ENCODE measurements around the gene ZBTB7B. TPM values are rescaled to one million over a fixed set of nuclear protein-coding genes. Genes with fewer than 3 reads are reported as not detected.

The ZBTB7B gene
- total RNA-seq, 1 donor from 2014 or later = 56.6 TPM

DNA sequence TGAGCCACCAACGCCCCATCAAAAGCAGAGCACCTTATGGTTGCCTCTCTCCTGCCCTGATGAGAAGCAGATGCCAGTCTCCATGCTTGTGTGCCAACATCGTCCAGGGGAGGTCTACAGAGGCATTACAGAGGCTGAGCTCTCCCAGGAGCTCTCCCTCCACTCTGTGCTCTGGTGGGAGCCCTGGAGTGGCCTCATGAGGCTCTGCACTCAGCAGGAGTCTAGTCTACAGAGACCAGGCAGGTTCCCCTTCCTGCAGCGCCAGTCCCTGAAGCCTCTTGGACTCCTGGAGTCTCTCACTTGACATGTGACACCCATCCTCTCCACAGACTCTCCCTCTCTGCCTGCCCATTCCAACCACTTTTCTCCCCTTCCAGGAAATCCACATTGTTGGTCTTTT, 34.4 kb downstream of the ZBTB7B start:
- ChIA-PET CTCF (no interaction called here), POLR2A (no interaction called here)
- Mint-ChIP-seq H3K27me3 (peaks cover 8% of the 10 kb centered on the region), H3K4me1 (no peaks in the 10 kb centered on the region), H3K9me3 (no peaks in the 10 kb centered on the region), H3K27ac (no peak overlapping the region), H3K4me3 (no peak overlapping the region), H3K36me3 (ENCODE audit: low read depth) (no peaks in the 10 kb centered on the region)
- ATAC-seq (ENCODE audit: low read depth) (no peak), DNase-seq (no peak)
- TF ChIP-seq, protein P1, sequence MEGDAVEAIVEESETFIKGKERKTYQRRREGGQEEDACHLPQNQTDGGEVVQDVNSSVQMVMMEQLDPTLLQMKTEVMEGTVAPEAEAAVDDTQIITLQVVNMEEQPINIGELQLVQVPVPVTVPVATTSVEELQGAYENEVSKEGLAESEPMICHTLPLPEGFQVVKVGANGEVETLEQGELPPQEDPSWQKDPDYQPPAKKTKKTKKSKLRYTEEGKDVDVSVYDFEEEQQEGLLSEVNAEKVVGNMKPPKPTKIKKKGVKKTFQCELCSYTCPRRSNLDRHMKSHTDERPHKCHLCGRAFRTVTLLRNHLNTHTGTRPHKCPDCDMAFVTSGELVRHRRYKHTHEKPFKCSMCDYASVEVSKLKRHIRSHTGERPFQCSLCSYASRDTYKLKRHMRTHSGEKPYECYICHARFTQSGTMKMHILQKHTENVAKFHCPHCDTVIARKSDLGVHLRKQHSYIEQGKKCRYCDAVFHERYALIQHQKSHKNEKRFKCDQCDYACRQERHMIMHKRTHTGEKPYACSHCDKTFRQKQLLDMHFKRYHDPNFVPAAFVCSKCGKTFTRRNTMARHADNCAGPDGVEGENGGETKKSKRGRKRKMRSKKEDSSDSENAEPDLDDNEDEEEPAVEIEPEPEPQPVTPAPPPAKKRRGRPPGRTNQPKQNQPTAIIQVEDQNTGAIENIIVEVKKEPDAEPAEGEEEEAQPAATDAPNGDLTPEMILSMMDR (IDR thresholded peaks at IDR 0.05) = no peak
- intact Hi-C loops (cut with micrococcal nuclease) = no loop called here

DNA sequence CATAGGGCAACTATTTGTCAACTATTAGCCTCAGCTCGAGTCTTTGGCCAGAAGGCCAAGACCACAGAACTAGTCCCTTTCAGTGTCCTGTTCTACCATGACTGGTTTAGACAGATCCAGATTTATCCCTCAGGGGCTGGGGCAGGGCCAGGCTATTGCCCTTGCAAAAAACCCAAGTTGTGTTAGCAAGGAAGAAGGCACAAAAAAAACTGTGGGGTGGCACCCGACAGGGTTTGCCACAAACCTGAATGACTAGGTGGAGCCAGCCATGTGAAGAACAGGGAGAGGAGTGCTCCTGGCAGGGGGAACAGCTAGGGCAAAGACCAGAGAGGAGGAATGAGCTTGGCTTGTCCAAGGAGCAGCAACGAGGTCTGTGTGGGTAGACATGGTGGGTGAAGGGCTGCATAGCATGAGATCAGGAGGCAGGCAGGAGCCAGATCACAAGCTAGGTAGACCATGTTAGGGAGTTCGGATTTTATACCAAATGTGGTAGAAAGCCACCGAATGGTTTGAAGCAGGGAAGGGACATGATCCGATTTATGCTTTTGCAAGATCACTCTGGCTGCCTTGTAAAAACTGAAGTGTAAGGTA, 35.3 kb downstream of the ZBTB7B start:
- CTCF ChIA-PET = interaction anchor here (0.8 kb wide), 1 partner anchor 13 kb away, joined by 3 read pairs; the partner anchor contains the start of gene ADAM15
- POLR2A ChIA-PET = no interaction called here

DNA sequence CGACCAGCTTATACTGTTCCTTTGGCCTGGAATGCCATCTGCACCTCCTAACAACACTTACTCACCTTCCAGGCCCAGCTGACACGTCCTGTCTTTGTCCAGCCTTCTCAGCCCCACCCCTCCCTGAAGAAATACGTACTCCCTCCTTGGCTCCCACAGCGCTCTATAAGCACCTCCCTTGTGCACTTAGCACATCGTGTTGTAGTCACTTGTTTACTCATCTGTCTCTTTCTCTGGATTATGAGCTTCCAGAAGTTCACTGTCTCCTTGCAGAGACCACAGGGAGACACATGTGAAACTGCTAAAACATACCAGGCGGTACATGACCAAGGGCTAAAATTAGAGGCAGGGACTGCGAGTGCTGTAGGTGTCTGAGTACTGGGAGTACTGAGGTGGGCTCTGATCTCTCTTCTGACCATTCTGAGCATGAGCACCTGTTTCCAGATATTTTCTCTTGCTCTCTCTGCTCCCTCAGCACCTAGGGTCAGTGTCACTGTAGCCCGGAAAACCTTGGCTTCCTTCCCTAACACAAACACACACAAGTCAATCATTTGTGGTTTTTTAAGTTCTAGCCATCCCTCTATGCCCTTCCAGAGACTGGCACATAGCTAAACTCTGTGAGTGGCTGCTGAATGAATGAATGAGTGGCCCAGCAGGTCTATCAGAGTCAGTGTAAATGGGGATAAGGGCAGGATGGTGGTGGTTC, 36.2 kb downstream of the ZBTB7B start:
- CTCF ChIA-PET = interaction anchor here (0.8 to 1.5 kb wide), 2 partner anchors 12 to 23 kb away, joined by 3 to 7 read pairs; partner anchors contain the start of gene ADAM15
- no peak for ATAC-seq (ENCODE audit: low read depth)
- Mint-ChIP-seq H3K4me3 (no peak overlapping the region), H3K27ac (no peak overlapping the region), H3K36me3 (ENCODE audit: low read depth) (no peaks in the 10 kb centered on the region), H3K9me3 (no peaks in the 10 kb centered on the region), H3K4me1 (no peaks in the 10 kb centered on the region), H3K27me3 (peaks cover 8% of the 10 kb centered on the region)
- intact Hi-C loops (cut with micrococcal nuclease) = no loop called here
- POLR2A ChIA-PET = no interaction called here
- TF ChIP-seq, protein P1 (IDR thresholded peaks at IDR 0.05) = no peak
- no peak for DNase-seq

More for the DNA sequence above, 35.3 kb downstream of the ZBTB7B start:
- no peaks in the 10 kb centered on the region for H3K4me1 Mint-ChIP-seq
- H3K4me3 Mint-ChIP-seq = no peak overlapping the region
- no peaks in the 10 kb centered on the region for H3K36me3 Mint-ChIP-seq (ENCODE audit: low read depth)
- no peak overlapping the region for H3K27ac Mint-ChIP-seq
- TF ChIP-seq, protein P1 (IDR thresholded peaks at IDR 0.05) = no peak
- peaks cover 8% of the 10 kb centered on the region for H3K27me3 Mint-ChIP-seq
- intact Hi-C loops (cut with micrococcal nuclease) = no loop called here
- no peaks in the 10 kb centered on the region for H3K9me3 Mint-ChIP-seq
- no peak for ATAC-seq (ENCODE audit: low read depth)
- no peak for DNase-seq

DNA sequence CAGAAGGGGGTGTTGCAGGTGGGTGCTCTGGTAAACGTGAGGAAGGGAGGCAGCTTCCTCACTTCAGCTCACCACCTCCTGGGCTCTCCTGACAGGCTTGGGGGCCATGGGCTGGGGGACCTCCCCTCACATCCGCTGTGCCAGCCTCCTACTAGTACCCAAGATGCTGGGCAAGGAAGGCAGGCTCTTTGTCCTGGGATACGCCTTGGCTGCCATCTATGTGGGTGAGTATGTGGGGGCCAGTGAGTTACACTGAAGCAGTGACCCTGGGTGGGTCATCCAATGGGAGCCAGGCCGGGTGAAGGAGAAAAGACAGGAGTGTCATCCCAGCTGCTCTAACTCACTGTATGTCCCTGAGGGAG, 36.7 kb downstream of the ZBTB7B start:
- Mint-ChIP-seq H3K9me3 (no peaks in the 10 kb centered on the region), H3K36me3 (ENCODE audit: low read depth) (no peaks in the 10 kb centered on the region), H3K4me3 (no peak overlapping the region), H3K27ac (no peak overlapping the region), H3K4me1 (no peaks in the 10 kb centered on the region), H3K27me3 (peaks cover 8% of the 10 kb centered on the region)
- DNase-seq (no peak), ATAC-seq (ENCODE audit: low read depth) (no peak)
- ChIA-PET POLR2A (interaction anchor here (0.7 kb wide), 1 partner anchor 72 kb away, joined by 6 read pairs; no protein-coding TSS in a partner anchor), CTCF (interaction anchor here (1.5 kb wide), 1 partner anchor 22 kb away, joined by 7 read pairs; no protein-coding TSS in a partner anchor)
- TF ChIP-seq, protein P1 (IDR thresholded peaks at IDR 0.05) = no peak
- intact Hi-C loops (cut with micrococcal nuclease) = no loop called here

DNA sequence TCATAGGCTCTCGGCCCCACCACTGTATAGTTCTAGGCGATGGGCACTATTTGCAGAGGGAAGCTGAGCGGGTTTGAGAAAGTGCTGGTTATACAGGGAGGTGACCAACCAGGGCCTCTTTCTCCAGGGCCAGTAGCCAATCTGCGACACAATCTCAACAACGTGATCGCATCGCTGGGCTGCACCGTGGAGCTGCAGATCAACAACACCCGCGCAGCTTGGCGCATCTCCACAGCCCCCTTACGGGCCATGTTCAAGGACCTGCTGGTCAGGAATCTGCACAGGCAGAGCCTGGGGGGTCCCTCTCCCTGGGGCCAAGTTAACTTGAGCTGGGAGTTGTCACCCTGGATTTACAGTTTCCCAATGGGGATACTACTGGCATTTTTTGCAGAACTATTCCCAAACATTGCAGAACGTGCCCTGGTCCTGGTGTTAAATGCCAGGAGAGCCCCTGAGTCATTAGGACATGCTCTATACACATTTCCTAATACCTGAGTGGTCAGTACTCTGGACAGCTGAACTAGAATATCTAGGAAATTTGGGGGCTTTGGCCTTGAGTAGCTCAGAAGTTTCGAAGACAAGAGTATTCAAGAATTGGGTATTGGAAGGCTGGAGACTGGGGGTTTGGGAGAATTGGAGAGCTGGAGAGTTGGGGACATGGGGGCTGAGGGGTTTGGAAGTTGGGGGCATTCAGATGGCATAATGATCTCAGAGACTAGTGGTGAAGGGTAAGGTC, 37.9 kb downstream of the ZBTB7B start:
- ATAC-seq (ENCODE audit: low read depth) (no peak), DNase-seq (no peak)
- TF ChIP-seq, protein P1 (IDR thresholded peaks at IDR 0.05) = no peak
- CTCF ChIA-PET = interaction anchor here (9.6 kb wide), 1 partner anchor 20 kb away, joined by 101 read pairs; the partner anchor contains the start of gene EFNA4
- Mint-ChIP-seq H3K27me3 (peaks cover 8% of the 10 kb centered on the region), H3K9me3 (no peaks in the 10 kb centered on the region), H3K36me3 (ENCODE audit: low read depth) (no peaks in the 10 kb centered on the region), H3K4me1 (peaks cover 4% of the 10 kb centered on the region), H3K4me3 (no peak overlapping the region), H3K27ac (no peak overlapping the region)
- POLR2A ChIA-PET = interaction anchor here (0.6 kb wide), 1 partner anchor 30 kb away, joined by 3 read pairs; no protein-coding TSS in a partner anchor
- intact Hi-C loops (cut with micrococcal nuclease) = no loop called here

All from activated B cell treated with CpG ODN at 0.5 μM for 24 hours (primary cell).